Testis (tissue), 3 donors: Measurements from ENCODE around the gene GAPDH. TPM values are rescaled to one million over a fixed set of nuclear protein-coding genes. Genes with fewer than 3 reads are reported as not detected.

Experiments
- DNase-seq: peaks from one replicate; pipeline ENCODE4 v3.0.0-alpha.2; 2019
- H3K27ac ChIP-seq, 2 donors: fragments of 200-600 bp; sonication (generic); one replicate each; pipeline ENCODE4 v1.5.1; 2019
- H3K27me3 ChIP-seq: fragments of 200-600 bp; sonication (generic); one replicate; pipeline ENCODE4 v1.5.1; 2019
- H3K36me3 ChIP-seq: fragments of 200-600 bp; sonication (generic); one replicate; pipeline ENCODE4 v1.5.1; 2017; ENCODE audit warnings: low read depth; ENCODE audit errors: missing control alignments
- H3K4me1 ChIP-seq: fragments of 200-600 bp; sonication (generic); one replicate; pipeline ENCODE4 v1.5.1; 2019
- H3K4me3 ChIP-seq, 2 donors: fragments of 200-600 bp; sonication (generic); one replicate each; pipeline ENCODE4 v1.5.1; 2017 to 2019
- H3K9me3 ChIP-seq: fragments of 200-600 bp; sonication (generic); one replicate; pipeline ENCODE4 v1.5.1; 2017
- CTCF ChIP-seq, 3 experiments: fragments of 450-650 bp in 2 of 3; fragments of 200-600 bp in 1 of 3; sonication (generic) in 1 of 3; IDR thresholded peaks; one replicate each; pipeline ENCODE4 v1.5.1; 2016 to 2019; ENCODE audit warnings: antibody characterized with exemption in 3 of 3, mild to moderate bottlenecking in 2 of 3, moderate library complexity in 1 of 3
- POLR2A ChIP-seq: fragments of 450-650 bp; IDR thresholded peaks from one replicate; pipeline ENCODE4 v1.6.1; 2017; ENCODE audit warnings: antibody characterized with exemption, mild to moderate bottlenecking, moderate library complexity
- WGBS, 2 donors: methylation state at CpG; one replicate each; pipeline ENCODE4 v1.1.5; 2018; 5-methylcytosine and 5-hydroxymethylcytosine counted together
- intact Hi-C: fragments of 100-400 bp; cut with DNase I; formaldehyde crosslinking; loops from one replicate; pipeline ENCODE4 v1.15.1; 2023; ENCODE audit warnings: low total_unique reads
- polyA plus RNA-seq: library from polyadenylated mRNA; stranded (reverse); fragments of 350-450 nt; fragmentation: Illumina TruSeq; extraction: RNeasy Lipid Tissue Mini Kit (QIAGEN cat#74804); gene quantifications from one replicate; pipeline ENCODE4 v1.2.3, GENCODE V29; 2014; ENCODE audit warnings: low read depth, low replicate concordance; ENCODE audit not compliant: insufficient read depth
- total RNA-seq, 2 donors: library from RNA; depleted of rRNA; stranded (reverse); fragments of >200 nt; gene quantifications; one replicate each; pipeline ENCODE4 v1.2.3, GENCODE V29; 2016

Gene GAPDH
- total and polyA plus RNA-seq, 3 donors from 2014 or later: 1,591 to 1,928 (median 1,857) TPM

- Histone ChIP-seq H3K4me1 (peaks cover 23% of the 10 kb centered on the region), H3K4me3 (no peak overlapping the region), H3K36me3 (peaks cover 3% of the 10 kb centered on the region), H3K9me3 (no peaks in the 10 kb centered on the region), H3K27ac (peak overlapping the region in 1 of 2 donors; percentile 32), H3K27me3 (no peaks in the 10 kb centered on the region)
- intact Hi-C loops: no loop called here
- TF ChIP-seq CTCF (IDR thresholded peaks at IDR 0.05): no peak
- no peak for TF ChIP-seq POLR2A
- DNase-seq: no peak
- 67 to 87% methylated on average over 13 of the region's 13 CpGs for WGBS, 2 donors
Observed at GRCh38 chr12:6542209-6543009, 8.1 kb downstream of the GAPDH start.

GRCh38 chr12:6546016-6546415 lies 11.7 kb downstream of the GAPDH start:
- peaks cover 3% of the 10 kb centered on the region for H3K36me3 ChIP-seq
- no peaks in the 10 kb centered on the region for H3K9me3 ChIP-seq
- H3K4me1 ChIP-seq: peaks cover 33% of the 10 kb centered on the region
- no peak overlapping the region for H3K4me3 ChIP-seq
- no peaks in the 10 kb centered on the region for H3K27me3 ChIP-seq
- no peak overlapping the region for H3K27ac ChIP-seq
- no peak for TF ChIP-seq CTCF (IDR thresholded peaks at IDR 0.05)
- TF ChIP-seq POLR2A: no peak
- DNase-seq: no peak
- 84 to 86% methylated on average over 9 to 10 of the region's 10 CpGs for WGBS, 2 donors
- intact Hi-C loops: no loop called here

GRCh38 chr12:6547566-6547965 lies 13.2 kb downstream of the GAPDH start:
- H3K4me3 ChIP-seq: no peak overlapping the region
- no peaks in the 10 kb centered on the region for H3K27me3 ChIP-seq
- 69 to 78% methylated on average over 1 of the region's 1 CpG for WGBS, 2 donors
- intact Hi-C loops: no loop called here
- peaks cover 39% of the 10 kb centered on the region for H3K4me1 ChIP-seq
- TF ChIP-seq CTCF (IDR thresholded peaks at IDR 0.05) (no peak), POLR2A (no peak)
- DNase-seq: no peak
- H3K36me3 ChIP-seq: peaks cover 3% of the 10 kb centered on the region
- no peaks in the 10 kb centered on the region for H3K9me3 ChIP-seq
- H3K27ac ChIP-seq: peak overlapping the region in 1 of 2 donors; percentile 50

GRCh38 chr12:6547987-6548386 lies 13.7 kb downstream of the GAPDH start:
- H3K9me3 ChIP-seq: no peaks in the 10 kb centered on the region
- TF ChIP-seq POLR2A: no peak
- TF ChIP-seq CTCF (IDR thresholded peaks at IDR 0.05): no peak
- 51 to 53% methylated on average over 9 of the region's 9 CpGs for WGBS, 2 donors
- DNase-seq: peak; percentile 71
- peaks cover 3% of the 10 kb centered on the region for H3K36me3 ChIP-seq
- H3K27ac ChIP-seq: peak overlapping the region in 1 of 2 donors; percentile 50
- intact Hi-C loops: no loop called here
- no peaks in the 10 kb centered on the region for H3K27me3 ChIP-seq
- H3K4me1 ChIP-seq: peaks cover 43% of the 10 kb centered on the region
- no peak overlapping the region for H3K4me3 ChIP-seq

- H3K27ac ChIP-seq: peak overlapping the region in 1 of 2 donors; percentile 50
- H3K36me3 ChIP-seq: peaks cover 3% of the 10 kb centered on the region
- intact Hi-C loops: no loop called here
- H3K4me1 ChIP-seq: peaks cover 49% of the 10 kb centered on the region
- DNase-seq: no peak
- no peaks in the 10 kb centered on the region for H3K27me3 ChIP-seq
- H3K9me3 ChIP-seq: no peaks in the 10 kb centered on the region
- WGBS, 2 donors: 80 to 81% methylated on average over 12 to 26 of the region's 26 CpGs
- H3K4me3 ChIP-seq: no peak overlapping the region
- TF ChIP-seq POLR2A (no peak), CTCF (IDR thresholded peaks at IDR 0.05) (no peak)
Observed at GRCh38 chr12:6548556-6548955, 14.2 kb downstream of the GAPDH start.
